Heart left ventricle (tissue), 13 donors: ENCODE data around the gene RNF38.
"Not testable (repeated sequence)": the region's sequence is repeated elsewhere in the genome, so short reads cannot be mapped to it uniquely, and the experiment has no call there.

Experiments
- CTCF ChIP-seq, 12 donors: fragments of 200-600 bp; sonication (generic) in 4 of 12; IDR thresholded peaks; one replicate each; pipeline versions ENCODE4 v1.5.0 to v1.8.0; 2018 to 2022; ENCODE audit warnings: antibody characterized with exemption in 12 of 12, mild to moderate bottlenecking in 5 of 12
- POLR2A ChIP-seq, 2 donors: fragments of 450-650 bp; IDR thresholded peaks; one replicate each; pipeline ENCODE4 v1.6.1; 2017; ENCODE audit warnings: antibody characterized with exemption in 2 of 2, mild to moderate bottlenecking in 2 of 2, moderate library complexity in 2 of 2
- donor health status: ischemic (EF 13 %, LVEDD 7.1; RV severe dilation, severe dysfunction).
- donor health status: DM: no; HTN: yes; CAD: no.
- donor health status: DM: no; HTN: no; CAD: no.
- donor health status: ischemic (EF 25% LVEDD 6.9; RV normal size, moderate dysfunction).
- donor health status: ischemic (EF 25% LVEDD 5.7; RV mildly dilated, moderate dysfunction).
- donor health status: ischemic (EF 35%, LVEDD 5.7; RV mildly dilated, moderate dysfunction).
- donor health status: nonischemic (EF 11% LVEDD 7.7; RV severe dilation, severe dysfunction).
- donor health status: DM: yes; HTN: yes; CAD: no.
- donor health status: PGD.
- donor health status: ischemic (EF 29% LVEDD 5.4; RV normal size, mild dysfunction).
- donor health status: nonischemic (EF 23%, LVEDD 6.1; RV moderate dilation, normal function).

GRCh38 chr9:36294996-36295395 is 105.1 kb downstream of the RNF38 start:
- not testable (repeated sequence) for TF ChIP-seq CTCF, POLR2A (IDR thresholded peaks at IDR 0.05)
